HG03196 (cell line): Measurements from ENCODE around the gene HIVEP1.

ENCODE experiments used
- ATAC-seq: cut with Tn5 transposase; IDR thresholded peaks from one replicate; pipeline ENCODE4 v1.9.1; 2021; ENCODE audit not compliant: unreplicated experiment

The HIVEP1 gene

DNA sequence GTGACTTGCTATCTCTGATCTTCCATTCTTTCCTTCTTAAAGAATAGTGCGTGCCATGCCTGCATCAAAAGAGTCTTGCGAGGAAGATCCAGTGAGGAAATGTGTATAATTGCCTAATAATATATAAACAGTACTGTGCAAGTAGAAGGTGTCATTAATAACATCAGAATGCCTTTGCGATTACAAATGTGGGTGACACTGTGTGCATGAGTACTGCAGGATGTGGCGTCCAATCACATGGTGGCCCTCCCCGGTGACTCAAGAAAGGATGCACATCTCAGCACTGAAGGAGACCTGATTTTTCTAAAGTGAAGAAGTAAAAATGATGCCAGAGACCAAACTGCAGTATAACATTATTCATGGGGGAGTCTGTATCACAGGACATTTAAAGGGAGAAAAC lies 170.6 kb downstream of the HIVEP1 start:
- ATAC-seq, result no peak

DNA sequence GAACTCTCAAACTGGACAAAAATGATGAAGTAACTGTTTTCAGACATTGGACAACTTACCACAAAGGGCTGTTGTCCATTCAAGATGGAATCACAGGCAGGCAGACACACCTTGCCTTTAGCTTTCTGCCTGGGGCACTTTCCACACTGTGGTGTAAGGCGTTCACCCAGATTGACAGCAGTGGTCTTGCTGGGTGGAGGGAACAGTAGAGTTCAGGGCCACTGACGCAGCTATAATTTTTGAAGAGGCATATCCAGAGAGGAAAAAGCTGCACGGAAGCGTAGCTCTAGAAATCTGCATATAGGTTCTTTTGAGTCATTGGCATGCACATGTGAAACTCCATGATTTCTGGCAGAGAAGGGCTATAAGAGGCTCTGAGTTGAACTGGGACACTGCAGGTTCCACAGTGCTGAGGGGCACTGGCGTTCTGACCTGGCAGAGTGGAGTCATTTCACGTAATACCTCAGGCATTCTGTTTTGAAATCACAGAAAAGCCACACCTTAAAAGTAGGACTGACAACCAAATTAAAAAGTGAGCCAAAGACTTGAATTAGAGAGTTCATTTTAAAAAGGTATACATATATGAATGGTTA lies 173.1 kb downstream of the HIVEP1 start:
- ATAC-seq, result no peak

DNA sequence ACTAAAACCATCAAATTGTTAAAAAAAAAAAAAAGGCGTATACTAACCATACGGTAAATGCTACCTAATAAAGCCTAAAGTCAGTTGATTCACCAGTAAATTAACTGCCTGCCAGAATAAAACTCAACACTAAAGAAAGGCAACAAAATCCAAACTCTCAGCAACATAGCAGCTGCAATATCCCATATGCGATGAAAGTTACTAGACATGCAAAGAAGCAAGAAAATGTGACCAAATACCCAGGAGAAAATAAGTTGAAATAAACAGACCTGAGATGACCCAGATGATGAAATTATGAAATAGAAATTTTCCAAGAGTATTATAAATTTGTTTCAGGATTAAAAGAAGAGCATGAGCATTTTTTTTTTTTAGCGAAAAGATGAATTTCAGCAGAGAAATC lies 174.4 kb downstream of the HIVEP1 start:
- no peak for ATAC-seq

DNA sequence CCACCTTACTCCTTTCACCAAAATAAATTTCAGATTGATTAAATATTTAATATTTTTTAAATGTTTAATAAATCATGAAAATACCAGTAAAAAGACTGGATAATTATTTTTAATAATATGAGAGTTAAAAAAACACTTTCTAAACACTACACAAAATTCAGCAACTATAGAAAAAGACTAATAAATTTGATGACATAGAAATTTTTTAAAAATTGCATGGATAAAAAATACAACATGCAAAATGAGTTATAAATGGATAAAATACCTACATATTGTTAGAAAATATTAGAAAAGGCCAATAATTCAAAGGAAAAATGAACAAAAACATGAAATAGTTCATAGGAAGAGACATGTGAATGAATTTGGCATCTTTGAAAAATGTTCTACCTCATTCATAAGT lies 177.0 kb downstream of the HIVEP1 start:
- no peak for ATAC-seq

DNA sequence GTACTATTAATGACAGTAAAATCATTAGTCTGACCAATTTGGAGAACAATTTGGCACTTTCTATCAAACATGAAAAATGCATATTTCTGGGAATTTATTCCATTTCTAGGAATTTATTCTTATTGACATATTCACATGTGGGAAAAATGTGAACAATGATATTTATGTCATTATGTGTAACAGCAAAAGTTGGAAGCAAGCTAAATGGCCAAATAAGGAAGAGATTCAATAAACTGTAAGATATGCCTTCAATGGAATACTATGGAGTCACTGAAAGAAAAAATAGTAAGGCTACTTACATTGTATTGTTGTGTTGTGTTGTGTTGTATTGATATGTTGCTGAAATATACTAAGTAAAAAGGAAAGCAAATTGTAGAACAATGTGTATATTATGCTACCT lies 177.5 kb downstream of the HIVEP1 start:
- ATAC-seq, result no peak

DNA sequence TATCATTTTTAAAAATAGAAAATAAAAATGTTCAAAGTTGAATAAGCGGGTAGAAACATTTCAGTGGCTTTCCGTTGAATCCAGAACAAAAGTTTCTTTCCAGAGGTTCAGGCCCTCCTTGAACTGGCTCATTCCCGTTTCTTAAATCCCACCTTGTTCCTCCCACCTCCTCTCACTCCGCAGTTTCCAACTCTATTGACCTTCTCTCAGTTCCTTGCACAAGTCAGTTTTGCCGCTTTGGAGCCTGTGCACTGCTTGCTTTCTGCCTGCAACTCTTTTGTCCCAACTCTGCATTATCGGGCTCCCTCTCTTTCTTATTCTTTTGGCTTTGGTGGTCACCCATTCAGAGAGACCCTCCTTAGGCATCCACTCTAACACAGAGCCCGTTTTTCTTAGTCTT lies 178.1 kb downstream of the HIVEP1 start:
- no peak for ATAC-seq

DNA sequence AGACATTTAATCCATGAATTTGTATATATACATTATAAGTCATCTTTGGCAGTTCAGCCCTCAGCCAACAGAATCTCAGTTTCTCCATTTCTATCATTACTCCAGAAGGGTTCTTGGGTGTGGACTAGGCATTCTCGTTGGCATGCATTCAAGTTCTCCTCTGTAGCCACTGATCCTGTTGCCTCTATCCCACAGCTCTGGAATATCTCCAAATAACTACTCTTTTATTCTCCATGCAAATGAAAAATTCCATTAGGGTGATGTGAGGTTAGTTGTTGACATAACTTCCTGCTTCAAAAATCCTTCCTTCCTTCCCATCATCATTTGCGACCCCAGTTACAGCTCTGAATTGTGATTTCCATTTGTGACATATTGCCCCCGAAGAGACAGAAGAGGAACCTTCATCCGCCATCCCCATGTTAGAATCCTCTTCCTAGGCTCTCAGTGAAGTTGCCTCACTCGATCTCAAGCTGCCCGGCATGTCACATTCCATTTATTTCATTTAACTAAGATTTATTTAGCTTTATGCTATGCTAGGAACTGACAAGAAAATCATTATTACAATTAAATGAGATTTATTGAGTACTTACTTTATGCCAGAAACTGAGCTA lies 184.3 kb downstream of the HIVEP1 start:
- ATAC-seq, result no peak

DNA sequence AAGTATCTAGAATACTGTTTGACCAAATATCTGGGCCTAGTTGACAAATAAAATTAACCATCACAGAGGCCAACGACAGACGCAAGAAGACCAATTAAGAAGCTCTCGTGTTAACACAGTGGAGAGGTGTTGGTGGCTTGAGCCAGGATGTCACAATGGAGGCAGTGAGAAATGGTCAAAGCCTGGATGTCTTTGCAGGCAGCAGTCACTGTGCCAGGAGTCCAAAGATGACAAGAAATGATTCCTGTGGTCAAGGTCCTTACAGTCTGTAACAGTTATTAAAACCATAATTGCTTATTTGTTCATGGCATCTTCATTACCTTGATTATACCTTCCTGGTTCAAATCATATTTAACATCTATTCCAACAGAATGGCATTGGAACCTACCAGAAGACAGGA lies 186.7 kb downstream of the HIVEP1 start:
- ATAC-seq, result no peak

DNA sequence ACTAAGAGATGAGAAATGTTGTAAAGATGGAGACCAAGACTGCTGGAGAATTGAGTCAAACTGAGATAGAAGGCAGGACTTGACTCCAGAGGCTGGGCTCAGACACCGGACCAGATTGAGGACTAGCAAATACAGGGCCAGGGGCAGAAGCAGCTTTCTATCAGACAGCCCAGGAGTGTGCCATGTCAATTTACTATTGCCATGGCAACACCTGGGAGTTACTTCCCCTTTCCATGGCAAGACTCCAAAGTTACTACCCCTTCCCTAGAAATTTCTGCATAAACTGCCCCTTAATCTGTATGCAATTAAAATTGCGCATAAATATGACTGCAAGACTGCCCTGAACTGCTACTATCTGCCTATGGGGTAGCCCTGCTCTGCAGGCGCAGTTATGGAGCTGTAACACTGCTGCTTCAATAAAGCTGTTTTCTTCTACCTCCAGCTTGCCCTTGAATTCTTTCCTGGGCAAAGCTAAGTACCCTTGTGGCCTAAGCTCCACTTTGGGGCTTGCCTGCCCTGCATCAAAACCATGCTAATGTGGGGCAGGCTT lies 188.0 kb downstream of the HIVEP1 start:
- ATAC-seq, result no peak

DNA sequence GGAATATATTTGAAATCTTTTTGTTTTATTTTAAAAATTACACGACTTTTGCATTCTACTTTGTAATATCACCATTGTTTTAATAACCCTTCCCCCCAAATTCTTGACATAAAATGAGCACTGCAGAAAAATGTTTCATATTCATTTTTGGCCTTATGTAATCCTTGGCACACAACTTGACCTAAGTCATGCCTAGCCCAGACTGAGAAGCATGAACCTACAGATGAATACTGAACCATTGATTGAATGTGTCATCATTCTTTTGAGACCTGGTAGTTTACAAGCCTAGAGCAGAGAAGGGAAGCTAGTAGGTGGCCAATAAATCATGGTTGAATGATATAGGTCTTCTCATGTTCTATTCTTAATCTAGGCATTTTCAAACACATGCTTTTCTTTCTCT lies 188.6 kb downstream of the HIVEP1 start:
- ATAC-seq, result no peak

DNA sequence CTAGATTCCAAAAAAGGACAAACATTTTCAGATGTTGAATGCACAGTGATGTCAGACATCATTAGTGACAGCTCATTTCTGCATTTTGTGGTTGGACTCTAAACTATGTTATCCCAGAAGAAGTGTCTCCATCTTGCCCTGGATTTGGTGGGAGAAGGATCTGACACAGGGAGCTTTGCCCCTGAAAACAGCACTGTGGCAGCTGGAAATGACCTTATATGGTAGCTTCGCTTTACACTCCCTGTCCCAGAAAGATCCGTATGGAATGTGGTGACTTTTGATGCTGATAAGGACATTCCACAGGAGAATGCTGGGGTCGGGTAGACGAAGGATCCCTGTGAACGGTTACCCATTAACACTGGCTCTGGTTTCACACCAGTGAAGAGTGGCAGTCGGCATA lies 190.9 kb downstream of the HIVEP1 start:
- ATAC-seq, result no peak

DNA sequence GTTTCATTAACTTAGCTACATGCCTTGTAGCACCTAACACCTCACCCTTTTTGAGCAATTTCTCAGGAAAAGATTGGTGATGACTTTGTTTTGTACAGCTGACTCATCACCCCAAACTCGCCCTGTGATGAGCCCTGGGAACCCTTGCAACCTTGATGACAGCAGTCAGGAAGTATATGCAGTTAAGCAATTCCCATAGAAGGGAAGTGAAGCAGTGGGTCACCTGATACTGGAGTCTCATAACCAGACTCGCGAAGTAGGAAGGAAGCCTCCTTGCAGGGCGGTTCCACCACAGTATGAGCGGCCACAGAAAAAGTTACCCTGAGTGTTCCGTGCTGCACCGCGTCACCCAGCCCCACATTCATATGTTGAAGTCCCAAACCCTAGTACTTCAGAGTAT lies 196.1 kb downstream of the HIVEP1 start:
- no peak for ATAC-seq

DNA sequence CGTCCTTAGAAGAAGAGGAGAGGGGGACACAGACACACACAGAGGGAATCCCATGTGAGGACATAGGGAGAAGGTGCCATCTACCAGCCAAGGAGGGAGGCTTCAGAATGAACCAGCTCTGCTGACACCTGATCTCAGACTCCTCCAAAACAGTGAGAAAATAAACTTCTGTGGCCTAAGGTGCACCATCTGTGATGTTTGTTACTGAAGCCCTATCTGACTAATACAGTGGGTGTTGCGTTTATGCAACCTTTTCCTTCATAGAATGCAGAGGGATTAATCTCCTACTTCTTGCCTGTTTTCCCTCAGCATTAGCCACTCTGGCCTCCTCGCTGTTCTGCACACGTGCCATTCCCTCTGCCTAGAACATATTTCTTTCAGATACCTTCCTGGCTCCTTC lies 196.6 kb downstream of the HIVEP1 start:
- ATAC-seq, result no peak
